NCI-H460 (cell line): ENCODE results near the gene SPSB1. TPM values are rescaled to one million over a fixed set of nuclear protein-coding genes. Genes with fewer than 3 reads are reported as not detected.

Experiments
- DNase-seq: peaks from one replicate; pipeline ENCODE4 v3.0.0-alpha.2; 2016; ENCODE audit warnings: low read depth; ENCODE audit errors: extremely low read depth
- total RNA-seq: library from RNA; depleted of rRNA; stranded (reverse); fragments of >200 nt; shearing (Covaris generic); gene quantifications from 2 replicates; pipeline ENCODE4 v1.2.3, GENCODE V29; 2014

SPSB1 gene
- total RNA-seq, 1 experiment from 2014 or later, result 14.4 TPM

DNA sequence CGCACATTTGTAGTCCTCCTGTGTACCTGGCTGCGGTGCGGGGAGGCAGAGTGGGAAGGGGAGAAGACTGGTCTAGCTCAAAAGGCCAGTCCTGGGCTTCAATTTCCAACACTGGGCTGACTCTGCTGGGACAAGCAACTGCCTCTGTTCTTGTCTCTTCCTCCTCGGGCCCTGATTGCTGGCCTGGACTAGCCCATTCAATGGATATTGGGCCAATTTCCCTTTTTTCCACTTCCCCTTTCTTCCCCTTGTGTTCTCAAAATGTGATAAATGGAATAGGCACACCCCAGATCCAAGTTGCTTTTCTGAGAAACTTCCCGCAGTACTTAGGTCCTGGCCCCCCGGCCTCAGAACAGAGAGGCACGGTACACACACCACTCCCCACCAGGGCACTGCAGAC is 48.2 kb downstream of the SPSB1 start:
- no peak for DNase-seq

DNA sequence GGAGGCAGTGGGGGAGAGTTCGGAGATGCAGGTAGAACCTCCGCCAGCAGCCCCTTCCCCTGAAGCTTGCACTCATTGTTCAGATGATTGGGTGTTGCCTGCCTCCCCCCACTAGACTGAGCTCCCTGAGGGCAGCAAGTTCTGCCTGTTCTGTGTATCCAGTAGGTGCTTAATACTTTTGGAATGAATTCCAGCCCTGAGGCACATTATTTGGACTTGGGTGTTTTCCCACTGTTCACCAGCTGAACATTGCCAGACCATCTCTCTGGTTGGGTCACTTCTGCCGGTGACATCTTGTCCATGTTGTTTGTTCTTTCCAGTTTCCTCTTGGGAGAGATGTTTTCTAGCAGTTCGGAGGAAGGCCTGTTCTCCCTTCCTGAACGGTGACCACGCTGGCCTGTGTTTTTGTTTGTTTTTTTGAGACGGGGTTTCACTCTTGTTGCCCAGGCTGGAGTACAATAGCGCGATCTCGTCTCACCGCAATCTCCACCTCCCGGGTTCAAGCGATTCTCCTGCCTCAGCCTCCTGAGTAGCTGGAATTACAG is 48.7 kb downstream of the SPSB1 start:
- DNase-seq, result no peak

DNA sequence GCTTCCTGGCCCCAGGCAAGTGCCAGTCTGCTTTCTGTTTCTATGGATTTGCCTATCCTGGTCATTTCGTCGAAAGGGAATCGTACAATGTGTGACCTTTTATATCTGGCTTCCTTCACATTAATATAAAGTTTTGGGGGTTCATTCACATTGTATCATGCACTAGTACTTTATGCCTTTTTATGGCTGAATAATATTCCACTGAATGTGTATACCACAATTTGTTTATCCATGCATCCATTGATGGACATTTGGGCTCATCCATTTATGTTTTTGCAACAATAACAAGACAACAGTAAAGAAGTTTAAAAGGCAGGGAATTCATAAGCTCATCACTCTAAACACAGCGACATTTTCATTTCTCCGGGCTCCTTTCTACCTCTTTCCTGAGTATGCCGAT is 50.6 kb downstream of the SPSB1 start:
- no peak for DNase-seq

DNA sequence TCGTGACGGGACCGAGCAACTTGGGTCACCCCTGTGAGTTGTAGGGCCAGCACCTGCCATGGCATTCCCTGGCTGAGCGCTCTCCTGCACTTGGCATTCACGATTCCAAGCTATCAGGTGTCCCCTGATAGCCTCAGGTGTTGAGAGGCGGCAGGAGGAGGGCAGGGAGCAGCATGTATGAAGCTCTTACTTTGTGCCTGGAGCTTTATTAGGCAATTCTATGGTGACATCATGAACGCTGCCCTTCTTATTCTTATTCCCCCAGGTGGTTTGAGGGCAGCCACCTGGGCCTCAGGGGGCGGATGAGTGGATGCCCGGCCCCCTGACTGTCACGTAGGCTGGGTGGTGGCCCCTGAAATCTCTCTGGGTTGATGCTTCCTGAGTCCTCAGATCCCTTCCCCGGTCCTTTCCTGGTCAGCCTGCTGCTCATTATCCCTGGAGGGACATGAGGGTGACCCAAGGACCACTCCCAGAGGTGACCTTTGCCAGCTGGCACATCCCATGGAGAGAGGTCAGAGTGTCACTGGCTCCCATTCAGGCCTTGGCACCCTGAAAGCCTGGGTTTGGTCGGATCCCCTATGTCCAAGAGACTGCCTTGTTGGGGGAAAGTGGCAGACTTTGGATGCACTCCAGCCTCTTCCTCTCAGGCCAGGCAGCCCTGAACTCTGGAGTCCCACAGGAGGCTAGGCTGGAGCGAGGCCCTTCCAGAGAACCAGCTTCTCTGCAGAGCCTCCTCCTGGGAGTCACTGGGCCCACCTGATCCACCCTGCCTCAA is 51.9 kb downstream of the SPSB1 start:
- DNase-seq, result no peak

DNA sequence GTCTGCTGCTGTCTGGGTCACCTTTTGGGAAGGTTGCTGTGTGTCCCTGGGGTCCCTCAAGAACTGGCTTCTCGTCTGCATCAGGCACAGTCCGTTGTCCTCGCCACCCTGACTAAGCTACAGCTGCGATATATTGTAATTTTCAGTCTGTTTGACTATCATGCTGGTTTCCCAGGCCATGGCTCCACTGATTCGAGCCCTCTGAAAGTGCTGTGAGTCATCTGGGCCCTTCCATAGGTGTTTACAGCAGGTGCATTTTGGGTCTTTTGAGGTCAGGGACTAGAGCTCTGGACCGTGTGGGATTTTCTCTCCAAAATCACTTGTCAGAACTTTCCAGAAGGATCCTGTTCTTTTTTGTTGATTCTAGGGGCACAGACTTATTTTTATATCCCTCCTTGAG is 52.8 kb downstream of the SPSB1 start:
- no peak for DNase-seq

DNA sequence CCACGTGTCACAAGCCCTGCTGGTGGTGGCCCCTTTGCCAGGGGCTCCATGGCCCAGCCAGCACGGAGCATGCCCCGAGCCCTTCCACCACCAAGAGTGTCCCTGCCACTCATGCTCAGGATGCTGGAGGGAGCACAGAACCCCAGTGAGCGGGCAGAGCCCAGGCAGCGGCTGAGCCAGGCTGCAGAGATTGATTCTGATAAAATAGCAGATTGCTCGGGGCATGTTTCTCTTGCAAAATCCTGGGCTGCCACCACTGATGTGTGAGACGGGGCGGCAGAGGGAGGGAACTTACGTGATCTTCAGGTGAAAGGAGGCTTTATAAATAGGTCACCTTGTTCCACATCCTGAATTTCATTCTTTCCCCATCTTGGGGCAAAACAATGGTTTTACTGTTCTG is 53.2 kb downstream of the SPSB1 start:
- no peak for DNase-seq

DNA sequence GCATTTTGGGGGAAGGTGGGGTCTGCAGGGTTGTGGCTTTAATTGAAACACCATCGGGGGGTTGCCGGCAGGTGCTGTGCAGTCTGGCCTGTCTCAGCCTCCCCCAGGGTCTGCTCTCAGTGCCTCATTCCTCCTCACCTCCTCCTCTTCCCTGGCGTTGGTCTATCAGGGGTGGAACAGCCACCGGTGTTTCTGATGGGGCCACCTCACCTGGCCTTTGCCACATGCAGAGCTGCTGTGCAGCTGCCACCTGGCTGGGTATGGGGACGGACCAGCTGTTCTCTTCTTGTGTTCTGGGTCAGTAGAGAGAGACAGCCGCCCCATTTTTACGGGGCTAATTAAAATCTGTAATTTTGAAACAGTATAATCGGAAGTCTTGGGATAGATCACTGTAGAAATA is 53.9 kb downstream of the SPSB1 start:
- no peak for DNase-seq

DNA sequence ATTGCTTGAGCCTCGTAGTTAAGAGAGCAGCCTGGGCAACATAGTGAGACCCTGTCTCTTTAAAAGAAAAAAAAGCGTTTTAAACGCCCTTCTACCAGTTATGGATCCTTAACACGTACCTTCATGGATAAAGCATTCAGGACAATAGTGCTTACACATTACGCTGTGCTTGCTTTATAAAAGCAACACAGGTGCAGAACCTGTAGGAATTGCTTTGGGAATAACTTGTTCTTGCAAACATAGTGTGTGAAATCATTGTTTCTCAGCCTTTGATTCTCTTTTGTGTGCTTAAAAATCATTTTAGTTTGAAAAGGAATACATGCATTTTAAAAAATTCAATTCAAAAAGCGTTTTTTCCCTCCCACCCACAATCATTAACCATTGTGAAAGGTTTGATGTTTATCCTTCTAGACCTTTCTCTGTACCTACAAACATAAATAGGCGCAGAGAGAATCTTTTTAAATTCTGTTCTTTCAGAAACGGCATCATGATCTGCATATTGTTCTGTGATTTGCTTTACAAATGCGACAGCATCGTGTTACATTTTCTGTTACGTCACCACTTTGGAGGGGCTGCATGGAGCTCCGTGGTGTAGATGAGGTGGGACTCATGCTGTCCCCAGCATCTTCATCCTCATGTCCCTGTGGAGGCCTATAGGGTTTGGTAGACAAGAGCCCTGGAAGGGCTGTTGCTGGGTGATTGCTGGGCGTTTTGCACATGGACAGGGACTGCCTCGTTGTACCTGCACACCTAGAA is 54.6 kb downstream of the SPSB1 start:
- no peak for DNase-seq

DNA sequence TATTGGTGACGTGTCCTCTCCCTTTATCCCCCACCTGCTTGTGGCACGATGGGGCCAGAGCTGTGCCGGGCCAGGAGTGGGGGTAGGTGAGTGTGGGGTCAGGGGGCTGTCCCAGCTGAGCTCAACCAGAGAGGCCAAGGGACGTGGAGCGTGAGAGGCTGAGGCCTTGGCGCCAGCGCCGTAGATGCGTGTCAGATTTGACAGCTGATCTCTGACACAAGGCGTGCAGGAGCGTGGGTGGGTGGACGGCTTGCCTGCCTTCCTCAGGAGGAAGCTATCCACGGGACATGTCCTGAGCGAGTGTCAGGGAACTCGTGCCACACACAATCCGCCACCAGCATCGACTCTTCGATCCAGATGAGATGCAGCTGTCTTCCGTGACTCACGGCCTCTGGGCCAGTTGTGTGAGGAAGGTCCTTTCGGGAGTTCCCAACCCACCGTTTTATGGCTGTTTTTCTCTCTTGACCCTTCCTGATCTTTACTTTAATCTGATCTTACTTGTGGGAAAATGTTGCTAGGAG is 56.7 kb downstream of the SPSB1 start:
- no peak for DNase-seq

DNA sequence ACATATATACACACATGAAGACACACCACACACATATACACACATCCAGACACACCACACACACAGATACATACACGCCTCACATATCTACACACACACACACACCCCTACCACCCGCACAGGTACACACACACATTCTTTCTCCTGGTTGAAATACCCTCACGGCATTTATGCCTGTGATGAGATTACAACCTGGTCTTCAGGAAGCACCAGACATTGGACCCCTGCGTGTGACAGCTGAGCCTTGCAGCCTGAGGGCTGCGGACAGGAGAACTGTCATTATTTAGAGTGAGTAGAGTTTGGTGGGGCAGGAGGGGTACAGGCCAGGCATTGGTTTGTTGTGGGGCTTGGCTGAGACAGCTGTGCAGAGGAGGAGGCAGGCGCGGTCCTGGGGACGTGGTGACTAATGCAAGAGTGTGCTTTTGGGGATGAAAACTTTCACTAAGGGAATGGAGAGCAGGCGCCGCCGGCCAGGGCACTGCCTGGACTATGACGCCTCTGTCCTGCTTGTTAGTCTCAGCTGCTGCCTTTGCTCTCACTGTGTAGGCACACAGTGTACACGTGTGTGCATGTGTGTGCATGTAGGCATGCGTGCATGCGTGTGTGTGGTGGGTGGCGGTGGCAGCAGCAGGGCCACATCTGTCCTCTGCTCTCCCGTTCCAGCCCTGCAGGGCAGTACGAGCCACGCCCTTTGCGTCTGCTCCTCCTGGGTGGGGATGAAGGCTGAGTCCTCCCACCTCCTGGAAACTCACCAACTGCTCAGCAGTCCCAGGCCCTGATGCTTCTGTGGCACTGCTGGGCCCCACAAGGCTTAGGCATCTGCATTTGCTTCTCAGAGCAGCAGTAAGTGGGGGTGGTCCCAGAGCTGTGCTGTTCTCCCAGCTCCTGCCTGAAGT is 57.6 kb downstream of the SPSB1 start:
- DNase-seq, result no peak

DNA sequence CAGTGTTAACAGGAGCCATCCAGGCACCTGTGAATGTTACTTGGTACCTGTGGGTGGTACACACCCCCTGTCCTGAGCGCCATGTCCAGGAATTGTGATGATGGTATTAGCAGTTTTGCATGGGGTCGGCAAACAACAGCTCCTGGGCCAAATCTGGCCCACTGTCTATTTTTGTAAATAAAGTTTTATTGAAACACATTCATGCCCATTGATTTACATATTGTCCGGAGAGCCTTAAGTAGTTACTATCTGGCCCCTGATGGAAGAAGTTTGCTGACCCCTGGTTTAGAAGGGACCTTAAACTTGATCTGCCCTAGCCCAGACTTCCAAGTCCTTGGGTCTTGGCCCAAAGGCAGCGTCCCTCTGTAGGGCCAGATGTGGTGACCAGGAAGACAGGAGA is 58.3 kb downstream of the SPSB1 start:
- no peak for DNase-seq

DNA sequence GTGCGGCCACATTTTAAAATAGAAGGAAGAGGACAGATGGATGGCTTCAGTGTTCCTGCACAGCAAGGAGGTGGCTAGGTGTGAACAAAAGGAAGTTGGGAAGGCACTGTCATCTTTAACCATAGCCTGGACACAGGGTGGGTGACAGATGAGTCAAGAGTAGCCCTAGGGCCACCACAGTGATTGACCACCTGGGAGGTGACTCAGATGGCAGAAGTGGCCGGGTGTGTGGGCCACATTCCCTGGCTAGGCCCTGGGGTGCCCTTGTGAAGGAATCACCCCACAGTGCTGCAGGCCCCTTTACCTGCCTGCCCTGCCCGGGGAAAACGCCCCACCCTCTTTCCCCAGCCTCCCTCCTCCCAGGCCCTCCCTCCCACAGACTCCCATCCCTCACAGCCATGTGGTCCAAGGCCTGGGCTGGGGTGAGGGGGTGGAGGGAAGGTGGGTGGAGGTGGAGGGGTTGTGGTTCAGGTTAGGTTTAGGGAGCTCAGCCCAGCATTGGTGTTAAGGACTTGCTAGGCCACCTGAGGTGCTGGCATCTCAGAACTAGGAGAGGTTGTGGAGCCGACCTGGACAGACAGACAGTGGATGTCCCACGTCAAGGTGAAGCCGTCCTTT is 59.1 kb downstream of the SPSB1 start:
- no peak for DNase-seq

DNA sequence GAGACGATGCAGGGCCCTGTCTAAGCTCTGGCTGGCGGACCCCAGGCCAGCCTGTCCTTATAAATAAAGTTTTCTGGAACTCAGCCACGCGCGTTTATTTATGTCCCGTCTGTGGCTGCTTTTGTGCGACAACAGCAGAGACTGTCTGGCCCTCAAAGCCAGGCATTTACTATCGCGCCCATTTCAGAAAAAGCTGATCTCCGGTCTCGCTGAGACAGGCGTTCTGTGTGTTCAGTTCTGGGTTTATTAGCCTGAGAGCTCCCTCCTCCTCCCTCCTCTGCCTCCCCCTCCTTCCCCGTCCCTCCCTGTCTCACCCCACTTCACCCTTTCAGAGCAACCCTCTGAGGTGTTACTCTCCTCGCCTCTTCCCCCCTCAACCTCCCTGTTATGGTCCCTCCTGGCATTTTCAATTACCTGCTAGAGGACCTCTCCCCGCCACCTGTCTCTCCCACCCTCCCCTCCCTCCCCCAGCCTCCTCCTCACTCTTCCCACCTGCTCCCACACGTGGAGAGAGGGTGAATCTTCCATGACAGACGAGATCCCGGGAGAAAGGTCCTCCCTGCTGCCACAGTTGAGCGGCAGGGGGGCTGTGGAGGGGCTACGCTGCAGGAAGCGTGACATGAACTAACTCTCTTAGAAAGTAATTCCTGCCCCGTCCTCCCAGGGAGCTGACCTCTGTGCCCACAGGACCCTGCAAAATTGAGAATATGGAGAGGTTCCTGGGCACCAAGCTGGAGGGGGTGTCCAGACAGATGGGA is 59.9 kb downstream of the SPSB1 start:
- DNase-seq, result no peak

DNA sequence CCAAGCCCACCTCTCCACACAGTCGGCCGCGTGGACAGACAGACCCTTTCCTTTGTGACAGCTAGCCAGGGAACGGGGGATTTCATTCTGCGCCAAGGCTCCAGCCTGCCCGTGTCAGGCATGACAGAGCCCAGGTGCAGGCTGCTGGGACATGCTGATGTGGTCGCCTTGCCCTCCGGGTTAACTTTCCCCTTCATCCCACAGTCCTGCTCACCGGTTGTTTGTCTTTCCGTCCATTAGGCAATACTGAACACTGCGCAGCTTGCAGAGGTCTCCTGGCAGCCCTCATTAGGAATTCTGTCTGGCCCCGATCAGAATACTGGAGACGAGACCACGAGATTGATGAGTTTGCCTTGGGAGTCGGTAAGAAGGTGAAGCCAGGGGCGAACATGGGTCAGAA is 62.8 kb downstream of the SPSB1 start:
- no peak for DNase-seq

DNA sequence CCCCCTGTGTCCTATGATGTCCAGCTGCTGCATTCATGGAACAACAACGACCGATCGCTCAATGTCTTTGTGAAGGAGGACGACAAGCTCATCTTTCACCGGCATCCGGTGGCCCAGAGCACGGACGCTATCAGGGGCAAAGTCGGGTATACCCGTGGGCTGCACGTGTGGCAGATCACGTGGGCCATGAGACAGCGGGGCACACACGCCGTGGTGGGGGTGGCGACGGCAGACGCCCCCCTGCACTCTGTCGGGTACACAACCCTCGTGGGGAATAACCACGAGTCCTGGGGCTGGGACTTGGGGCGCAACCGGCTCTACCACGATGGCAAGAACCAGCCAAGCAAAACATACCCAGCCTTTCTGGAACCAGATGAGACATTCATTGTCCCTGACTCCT is 63.3 kb downstream of the SPSB1 start:
- no peak for DNase-seq

DNA sequence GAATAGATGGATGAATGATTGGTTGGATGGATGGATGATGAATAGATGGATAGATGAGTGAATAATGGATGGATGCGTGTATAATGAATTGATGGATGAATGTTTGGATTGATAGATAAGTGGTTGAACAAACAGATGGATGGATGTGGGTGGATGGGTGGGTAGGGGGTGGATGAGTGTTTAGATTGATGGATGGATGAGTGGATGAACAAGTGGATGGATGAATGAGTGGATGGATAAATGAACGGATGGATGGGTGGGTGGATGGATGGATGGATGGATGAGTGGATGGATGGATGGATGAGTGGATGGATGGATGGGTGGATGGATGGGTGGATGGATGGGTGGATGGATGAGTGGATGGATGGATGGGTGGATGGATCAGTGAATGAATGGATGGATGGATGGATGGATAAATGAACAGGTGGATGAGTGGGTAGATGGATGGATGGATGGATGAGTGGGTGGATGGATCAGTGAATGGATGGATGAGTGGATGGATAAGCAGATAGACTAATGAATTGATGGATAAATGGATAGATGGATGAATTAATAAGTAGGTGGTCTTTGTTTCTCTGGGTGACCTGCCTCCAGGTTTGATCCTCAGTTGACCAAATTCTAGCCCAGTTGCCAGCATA is 64.3 kb downstream of the SPSB1 start:
- DNase-seq, result no peak

DNA sequence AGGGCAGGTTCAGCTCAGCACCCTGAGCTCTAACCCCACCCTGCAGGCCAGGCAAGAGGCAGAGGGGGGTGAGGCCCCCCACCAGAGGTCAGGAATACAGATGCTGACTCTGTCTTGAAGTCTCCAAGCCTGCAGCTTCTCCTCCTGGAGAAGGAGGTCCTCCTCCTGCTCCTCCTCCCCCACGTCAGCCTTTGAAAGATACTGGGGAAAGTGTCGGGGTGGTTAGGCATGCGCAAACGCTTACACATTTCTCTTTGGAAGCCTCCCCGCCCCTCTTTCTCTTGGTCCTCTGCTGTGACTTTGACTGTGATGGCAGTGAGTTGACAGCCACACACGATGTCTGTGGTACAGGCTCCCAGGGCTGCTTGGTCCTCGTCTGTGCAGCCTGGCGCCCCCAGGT is 65.3 kb downstream of the SPSB1 start:
- DNase-seq, result no peak

DNA sequence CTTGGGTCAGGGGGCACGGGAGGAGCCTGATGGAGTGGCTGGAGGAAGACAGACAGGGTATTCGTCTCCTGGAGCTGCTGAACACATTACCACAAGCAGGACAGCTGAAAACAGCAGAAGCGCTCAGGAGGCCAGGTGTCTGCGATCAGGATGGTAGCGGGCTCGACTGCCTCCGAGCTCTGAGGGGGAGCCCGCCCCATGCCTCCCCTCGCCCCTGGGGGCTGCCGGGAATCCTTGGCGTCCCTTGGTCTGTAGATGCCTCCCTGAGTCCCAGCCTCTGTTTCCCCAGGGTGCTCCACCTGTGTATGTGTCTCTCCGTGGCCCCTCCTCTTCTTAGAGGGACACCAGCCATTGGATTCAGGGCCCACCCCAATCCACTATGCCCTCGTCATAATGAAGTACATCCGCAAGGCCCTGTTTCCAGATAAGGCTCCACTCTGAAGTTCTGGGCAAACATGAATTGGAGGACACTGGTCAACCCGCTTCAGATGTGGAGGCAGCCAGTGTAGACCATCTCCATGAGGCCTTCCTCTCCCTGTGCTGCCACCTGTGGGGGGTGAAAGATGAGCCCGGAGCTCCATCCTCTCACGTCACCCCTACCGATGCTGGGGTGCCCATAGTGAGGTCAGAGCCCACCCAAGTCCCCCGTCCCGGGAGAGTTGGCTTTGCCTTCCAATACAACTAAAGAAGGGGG is 67.8 kb downstream of the SPSB1 start:
- DNase-seq, result no peak
